Osteocyte (in vitro differentiated cells): ENCODE data around the gene API5. TPM values are rescaled to one million over a fixed set of nuclear protein-coding genes. Genes with fewer than 3 reads are reported as not detected.

Experiments used
- DNase-seq: peaks from one replicate; pipeline ENCODE4 v3.0.0; 2021; ENCODE audit warnings: mixed read lengths; ENCODE audit not compliant: unreplicated experiment; ENCODE audit errors: extremely low spot score
- H3K27ac Mint-ChIP-seq: one replicate; pipeline ENCODE4 v1.8.0; 2021; ENCODE audit warnings: mild to moderate bottlenecking, mixed read lengths; ENCODE audit not compliant: unreplicated experiment
- H3K27me3 Mint-ChIP-seq: one replicate; pipeline ENCODE4 v1.8.0; 2021; ENCODE audit warnings: mixed read lengths; ENCODE audit not compliant: unreplicated experiment
- H3K36me3 Mint-ChIP-seq: one replicate; pipeline ENCODE4 v1.8.0; 2021; ENCODE audit warnings: mixed read lengths; ENCODE audit not compliant: unreplicated experiment
- H3K4me1 Mint-ChIP-seq: one replicate; pipeline ENCODE4 v1.8.0; 2021; ENCODE audit warnings: mixed read lengths; ENCODE audit not compliant: unreplicated experiment
- H3K4me3 Mint-ChIP-seq: one replicate; pipeline ENCODE4 v1.8.0; 2021; ENCODE audit warnings: mild to moderate bottlenecking, moderate library complexity, mixed read lengths; ENCODE audit not compliant: unreplicated experiment
- H3K9me3 Mint-ChIP-seq: one replicate; pipeline ENCODE4 v1.8.0; 2021; ENCODE audit warnings: mixed read lengths; ENCODE audit not compliant: unreplicated experiment
- CTCF ChIP-seq: fragments of 200-600 bp; sonication (generic); IDR thresholded peaks from 2 replicates; pipeline ENCODE4 v1.5.0; 2021; ENCODE audit warnings: antibody characterized with exemption, mild to moderate bottlenecking, moderate library complexity
- total RNA-seq: library from RNA; stranded (reverse); gene quantifications from 2 replicates; pipeline ENCODE4 v1.2.1, GENCODE V29; 2021

API5 gene
- total RNA-seq, 1 donor from 2014 or later = 97.2 TPM

- H3K4me1 Mint-ChIP-seq = peaks cover 4% of the 10 kb centered on the region
- no peak for TF ChIP-seq CTCF
- no peaks in the 10 kb centered on the region for H3K9me3 Mint-ChIP-seq
- H3K27me3 Mint-ChIP-seq = no peaks in the 10 kb centered on the region
- H3K4me3 Mint-ChIP-seq = no peak overlapping the region
- H3K27ac Mint-ChIP-seq = no peak overlapping the region
- peaks cover 17% of the 10 kb centered on the region for H3K36me3 Mint-ChIP-seq
- no peak for DNase-seq
Measured at GRCh38 chr11:43376065-43376464, 64.3 kb downstream of the API5 start.

DNA sequence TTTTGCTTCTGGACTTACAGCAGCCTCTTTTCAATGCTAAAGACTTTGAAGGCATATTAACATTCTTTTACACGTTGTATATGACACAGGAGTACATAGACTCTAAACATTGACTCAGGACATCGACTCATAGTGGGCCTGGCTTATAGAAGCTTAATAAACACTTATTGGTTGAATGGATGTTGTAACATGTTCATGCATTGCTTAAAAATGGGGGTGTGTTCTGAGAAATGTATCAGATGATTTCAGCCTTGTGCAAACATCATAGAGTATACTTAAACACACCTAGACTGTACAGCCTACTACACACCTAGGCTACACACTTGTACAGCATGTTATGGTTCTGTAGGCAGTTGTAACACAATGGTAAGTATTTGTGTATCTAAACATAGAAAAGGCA is 64.8 kb downstream of the API5 start:
- no peak for DNase-seq
- H3K4me3 Mint-ChIP-seq = no peak overlapping the region
- no peaks in the 10 kb centered on the region for H3K9me3 Mint-ChIP-seq
- no peak for TF ChIP-seq CTCF
- H3K27me3 Mint-ChIP-seq = no peaks in the 10 kb centered on the region
- H3K4me1 Mint-ChIP-seq = peaks cover 4% of the 10 kb centered on the region
- H3K36me3 Mint-ChIP-seq = peaks cover 16% of the 10 kb centered on the region
- no peak overlapping the region for H3K27ac Mint-ChIP-seq

DNA sequence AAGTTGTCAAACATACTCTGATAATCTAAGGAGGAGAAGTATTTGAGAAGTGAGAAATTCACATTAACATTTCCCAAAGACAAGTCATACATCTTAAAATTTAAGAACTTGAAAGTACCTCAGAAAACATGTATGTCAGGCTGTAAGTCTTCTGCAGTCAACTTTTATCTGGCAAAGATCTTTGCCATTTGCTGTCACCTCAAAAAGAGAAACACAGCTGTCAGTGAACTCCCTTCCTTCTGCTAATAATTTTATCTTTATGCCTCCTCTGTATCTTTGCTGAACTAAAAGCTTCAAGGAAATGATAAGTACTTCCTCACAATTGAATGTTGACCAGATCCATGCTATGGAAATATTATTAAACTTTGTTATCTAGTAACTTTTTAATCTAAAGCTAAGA is 65.6 kb downstream of the API5 start:
- DNase-seq = no peak

GRCh38 chr11:43378897-43379296 is 67.1 kb downstream of the API5 start:
- no peak for TF ChIP-seq CTCF
- DNase-seq = no peak
- Mint-ChIP-seq H3K27ac (no peak overlapping the region), H3K36me3 (peaks cover 19% of the 10 kb centered on the region), H3K4me3 (no peak overlapping the region), H3K9me3 (no peaks in the 10 kb centered on the region), H3K4me1 (peaks cover 4% of the 10 kb centered on the region), H3K27me3 (no peaks in the 10 kb centered on the region)

More for the DNA sequence above, 65.6 kb downstream of the API5 start:
- H3K36me3 Mint-ChIP-seq = peaks cover 19% of the 10 kb centered on the region
- H3K27ac Mint-ChIP-seq = no peak overlapping the region
- peaks cover 4% of the 10 kb centered on the region for H3K4me1 Mint-ChIP-seq
- H3K4me3 Mint-ChIP-seq = no peak overlapping the region
- H3K9me3 Mint-ChIP-seq = no peaks in the 10 kb centered on the region
- no peak for TF ChIP-seq CTCF
- H3K27me3 Mint-ChIP-seq = no peaks in the 10 kb centered on the region

DNA sequence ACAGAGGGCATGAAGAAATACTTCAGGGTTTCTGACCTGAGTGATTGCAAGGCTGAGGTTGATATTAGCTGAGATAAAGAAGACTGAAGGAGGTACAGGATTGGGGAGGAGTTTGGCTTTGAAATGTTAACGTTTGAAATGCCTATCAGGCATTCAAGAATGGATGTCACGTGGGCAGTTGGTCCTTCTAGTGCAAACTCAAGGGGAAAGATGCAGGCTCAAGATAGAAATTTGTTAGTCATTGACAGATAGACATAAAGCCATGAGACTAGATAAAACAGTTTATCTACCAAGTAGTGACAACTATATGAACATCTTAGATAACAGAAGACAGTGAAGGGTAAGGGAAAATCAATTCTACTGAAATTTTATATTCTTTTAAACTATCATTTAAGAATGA is 70.0 kb downstream of the API5 start:
- no peaks in the 10 kb centered on the region for H3K27me3 Mint-ChIP-seq
- H3K27ac Mint-ChIP-seq = no peak overlapping the region
- no peak for TF ChIP-seq CTCF
- DNase-seq = no peak
- H3K4me1 Mint-ChIP-seq = no peaks in the 10 kb centered on the region
- H3K9me3 Mint-ChIP-seq = no peaks in the 10 kb centered on the region
- H3K4me3 Mint-ChIP-seq = no peak overlapping the region
- H3K36me3 Mint-ChIP-seq = peaks cover 21% of the 10 kb centered on the region
